ENCODE measurements around the gene THOC1. TPM values are rescaled to one million over a fixed set of nuclear protein-coding genes. Genes with fewer than 3 reads are reported as not detected.

Gene THOC1
- total RNA-seq, 5 donors from 2014 or later (not counting 1 experiment from before 2014, with no cell fraction given) = 50.7 to 88.5 (median 53.7) TPM

DNA sequence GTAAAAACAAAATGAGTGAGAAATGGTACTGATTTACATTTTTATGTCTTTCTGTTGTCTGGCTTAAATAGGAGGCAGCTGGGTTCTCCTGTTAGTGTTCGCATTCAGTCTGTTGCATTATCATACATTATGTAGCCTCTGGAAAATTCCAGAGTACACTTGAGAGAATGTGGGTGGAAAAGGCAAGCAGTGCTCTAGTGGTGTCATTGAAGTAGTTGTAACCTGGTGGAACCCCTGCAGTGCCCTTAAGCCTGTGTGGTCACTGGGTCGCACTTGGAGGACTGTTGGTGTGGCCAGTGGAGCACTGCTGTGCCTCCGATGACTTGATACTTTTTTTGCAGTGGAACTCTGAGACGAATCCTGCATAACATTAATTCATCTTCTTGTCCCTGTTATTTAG is 57.1 kb downstream of the THOC1 start:
- H3K36me3 ChIP-seq (ENCODE audit: control insufficient read depth in 2 of 2, extremely low read depth in 1 of 2, insufficient read depth in 1 of 2, low read length in 1 of 2) = peaks cover 4 to 70% of the 10 kb centered on the region in 2 donors
- H3K9me3 ChIP-seq = no peaks in the 10 kb centered on the region
- H3K27me3 Mint-ChIP-seq = no peaks in the 10 kb centered on the region
- peak overlapping the region in 1 of 2 donors; percentile 24 for H3K27ac Mint-ChIP-seq
- no peak for ATAC-seq (replicated peaks in 1 of 4)
- CTCF ChIA-PET = no interaction called here
- H3K4me1 ChIP-seq (ENCODE audit: control insufficient read depth in 1 of 2, extremely low read depth in 1 of 2, insufficient read depth in 2 of 2, low read length in 2 of 2) = no peaks in the 10 kb centered on the region
- no CpG with 5 or more reads among the region's 4 CpGs for WGBS (ENCODE audit: insufficient coverage)
- POLR2A ChIA-PET = no interaction called here
- H3K4me3 Mint-ChIP-seq = no peak overlapping the region
- no peak for DNase-seq
- H3K9me3 Mint-ChIP-seq = no peaks in the 10 kb centered on the region
- no peaks in the 10 kb centered on the region for H3K27me3 ChIP-seq (replicated peaks in 1 of 2; ENCODE audit: control insufficient read depth in 2 of 2, extremely low read depth in 1 of 2, insufficient read depth in 2 of 2, low read length in 1 of 2)
- H3K4me1 Mint-ChIP-seq = no peaks in the 10 kb centered on the region
- H3K27ac ChIP-seq (ENCODE audit: low read length) = no peak overlapping the region
- H3K4me3 ChIP-seq (ENCODE audit: control insufficient read depth in 1 of 2, extremely low read depth in 1 of 2, low read length in 1 of 2) = no peak overlapping the region
- H3K36me3 Mint-ChIP-seq = peaks cover 66% of the 10 kb centered on the region

DNA sequence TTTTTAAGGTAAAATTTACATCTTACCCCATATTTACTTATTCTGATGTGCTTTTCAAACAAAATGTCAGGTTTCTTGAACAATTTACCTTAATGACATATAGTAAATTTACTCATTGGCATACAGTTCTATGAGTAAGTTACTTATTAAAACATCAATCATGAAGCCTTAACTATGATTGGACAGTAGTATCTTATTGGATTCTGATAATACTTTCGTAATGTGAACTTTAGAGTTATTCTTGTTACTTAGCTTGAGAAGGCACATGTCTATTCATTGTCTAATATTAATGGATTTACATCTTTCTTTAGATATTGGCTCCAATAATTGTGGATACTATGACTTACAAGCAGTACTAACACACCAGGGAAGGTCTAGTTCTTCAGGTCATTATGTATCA is 57.8 kb downstream of the THOC1 start:
- no peak overlapping the region for H3K4me3 Mint-ChIP-seq
- H3K27me3 ChIP-seq (replicated peaks in 1 of 2; ENCODE audit: control insufficient read depth in 2 of 2, extremely low read depth in 1 of 2, insufficient read depth in 2 of 2, low read length in 1 of 2) = no peaks in the 10 kb centered on the region
- ATAC-seq (replicated peaks in 1 of 4) (no peak), DNase-seq (no peak)
- no peak overlapping the region for H3K4me3 ChIP-seq (ENCODE audit: control insufficient read depth in 1 of 2, extremely low read depth in 1 of 2, low read length in 1 of 2)
- no peaks in the 10 kb centered on the region for H3K9me3 ChIP-seq
- H3K9me3 Mint-ChIP-seq = no peaks in the 10 kb centered on the region
- peaks cover 8 to 70% of the 10 kb centered on the region in 2 donors for H3K36me3 ChIP-seq (ENCODE audit: control insufficient read depth in 2 of 2, extremely low read depth in 1 of 2, insufficient read depth in 1 of 2, low read length in 1 of 2)
- ChIA-PET CTCF (interaction anchor here in 1 of 2 donors (0.5 kb wide), 1 partner anchor 59 kb away, joined by 5 read pairs; no protein-coding TSS in a partner anchor), POLR2A (no interaction called here)
- H3K4me1 Mint-ChIP-seq = no peaks in the 10 kb centered on the region
- no peak overlapping the region for H3K27ac Mint-ChIP-seq
- no peaks in the 10 kb centered on the region for H3K4me1 ChIP-seq (ENCODE audit: control insufficient read depth in 1 of 2, extremely low read depth in 1 of 2, insufficient read depth in 2 of 2, low read length in 2 of 2)
- H3K27ac ChIP-seq (ENCODE audit: low read length) = no peak overlapping the region
- peaks cover 67% of the 10 kb centered on the region for H3K36me3 Mint-ChIP-seq
- H3K27me3 Mint-ChIP-seq = no peaks in the 10 kb centered on the region
- no CpG with 5 or more reads among the region's 1 CpG for WGBS (ENCODE audit: insufficient coverage)

DNA sequence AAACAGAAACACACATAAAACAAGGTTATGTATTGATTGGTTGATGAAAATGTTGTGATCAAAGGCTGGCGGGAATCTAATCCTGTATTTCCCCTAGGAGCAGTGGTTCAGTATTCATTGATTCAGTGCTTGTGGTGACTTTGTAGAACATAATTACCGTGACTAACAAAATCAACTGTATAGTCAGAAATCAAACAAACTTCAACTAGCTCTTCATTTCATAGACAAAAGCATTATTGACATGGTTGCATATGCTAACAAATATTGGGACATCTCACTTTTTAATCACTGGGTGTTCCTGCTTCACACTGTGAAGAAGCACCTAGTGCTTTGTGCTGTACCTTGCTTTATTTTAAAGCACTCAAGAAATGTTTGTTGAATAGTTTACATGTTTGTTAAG is 68.1 kb downstream of the THOC1 start:
- CTCF ChIA-PET = interaction anchor here (0.5 to 1.6 kb wide), 2 partner anchors 15 kb away, joined by 3 read pairs; no protein-coding TSS in a partner anchor
- Histone ChIP-seq H3K36me3 (ENCODE audit: control insufficient read depth in 2 of 2, extremely low read depth in 1 of 2, insufficient read depth in 1 of 2, low read length in 1 of 2) (peaks cover 13 to 75% of the 10 kb centered on the region in 2 donors), H3K9me3 (no peaks in the 10 kb centered on the region), H3K27me3 (replicated peaks in 1 of 2; ENCODE audit: control insufficient read depth in 2 of 2, extremely low read depth in 1 of 2, insufficient read depth in 2 of 2, low read length in 1 of 2) (no peaks in the 10 kb centered on the region), H3K27ac (ENCODE audit: low read length) (no peak overlapping the region), H3K4me1 (ENCODE audit: control insufficient read depth in 1 of 2, extremely low read depth in 1 of 2, insufficient read depth in 2 of 2, low read length in 2 of 2) (no peaks in the 10 kb centered on the region), H3K4me3 (ENCODE audit: control insufficient read depth in 1 of 2, extremely low read depth in 1 of 2, low read length in 1 of 2) (no peak overlapping the region)
- DNase-seq (no peak), ATAC-seq (replicated peaks in 1 of 4) (no peak)
- no peaks in the 10 kb centered on the region for H3K9me3 Mint-ChIP-seq
- no peaks in the 10 kb centered on the region for H3K27me3 Mint-ChIP-seq
- POLR2A ChIA-PET = no interaction called here
- H3K36me3 Mint-ChIP-seq = peaks cover 35% of the 10 kb centered on the region
- no CpG with 5 or more reads among the region's 2 CpGs for WGBS (ENCODE audit: insufficient coverage)
- no peak overlapping the region for H3K27ac Mint-ChIP-seq
- H3K4me1 Mint-ChIP-seq = peaks cover 0 to 7% (median 4%) of the 10 kb centered on the region in 3 donors
- no peak overlapping the region for H3K4me3 Mint-ChIP-seq

DNA sequence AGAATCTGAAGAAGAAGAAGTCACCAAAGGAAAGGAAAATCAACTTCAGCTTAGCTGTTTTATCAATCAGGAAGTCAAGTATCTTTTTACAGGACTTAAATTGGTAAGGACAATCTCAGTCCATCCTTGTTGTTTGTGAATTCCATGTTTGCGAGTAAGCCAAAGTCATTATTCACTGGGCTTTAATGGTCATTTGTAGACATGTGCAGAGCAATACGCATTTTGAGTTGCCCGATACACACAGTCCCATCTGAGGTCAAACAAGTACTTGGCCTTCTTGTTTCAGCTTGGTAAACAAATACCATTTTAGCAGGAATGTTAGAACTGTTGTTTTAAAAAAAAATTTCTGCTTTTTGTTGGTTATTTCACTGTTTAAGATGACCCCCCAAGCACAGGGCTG is 68.6 kb downstream of the THOC1 start:
- no peak overlapping the region for H3K27ac ChIP-seq (ENCODE audit: low read length)
- Mint-ChIP-seq H3K4me1 (peaks cover 0 to 5% (median 4%) of the 10 kb centered on the region in 3 donors), H3K4me3 (no peak overlapping the region), H3K9me3 (no peaks in the 10 kb centered on the region), H3K27ac (no peak overlapping the region), H3K36me3 (peaks cover 31% of the 10 kb centered on the region), H3K27me3 (no peaks in the 10 kb centered on the region)
- no peak overlapping the region for H3K4me3 ChIP-seq (ENCODE audit: control insufficient read depth in 1 of 2, extremely low read depth in 1 of 2, low read length in 1 of 2)
- H3K36me3 ChIP-seq (ENCODE audit: control insufficient read depth in 2 of 2, extremely low read depth in 1 of 2, insufficient read depth in 1 of 2, low read length in 1 of 2) = peaks cover 10 to 70% of the 10 kb centered on the region in 2 donors
- CTCF ChIA-PET = interaction anchor here (0.5 to 1.6 kb wide), 2 partner anchors 15 kb away, joined by 3 read pairs; no protein-coding TSS in a partner anchor
- DNase-seq (no peak), ATAC-seq (replicated peaks in 1 of 4) (no peak)
- POLR2A ChIA-PET = no interaction called here
- WGBS (ENCODE audit: insufficient coverage) = 97% methylated on average over 3 of the region's 3 CpGs
- no peaks in the 10 kb centered on the region for H3K4me1 ChIP-seq (ENCODE audit: control insufficient read depth in 1 of 2, extremely low read depth in 1 of 2, insufficient read depth in 2 of 2, low read length in 2 of 2)
- no peaks in the 10 kb centered on the region for H3K27me3 ChIP-seq (replicated peaks in 1 of 2; ENCODE audit: control insufficient read depth in 2 of 2, extremely low read depth in 1 of 2, insufficient read depth in 2 of 2, low read length in 1 of 2)
- H3K9me3 ChIP-seq = no peaks in the 10 kb centered on the region

DNA sequence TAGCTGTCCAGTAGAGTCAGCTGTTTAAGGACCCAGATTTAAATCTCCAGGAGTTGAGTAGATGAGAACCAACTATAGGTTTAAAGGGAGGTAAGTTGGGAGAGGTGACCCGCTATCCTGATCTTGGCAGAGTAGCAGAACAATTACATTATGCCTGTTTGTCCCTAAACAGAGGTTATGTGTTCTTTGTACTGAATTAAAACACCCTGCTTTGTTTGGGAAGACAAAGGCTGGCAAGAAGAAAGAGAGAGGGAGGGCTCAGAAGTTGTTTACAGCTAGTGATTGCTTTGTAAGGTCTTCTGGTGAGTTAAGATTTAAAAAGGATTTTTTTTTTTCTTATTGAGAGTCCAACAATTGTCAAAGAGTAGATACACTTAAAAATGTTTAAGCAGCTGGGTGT is 72.2 kb downstream of the THOC1 start:
- no peak overlapping the region for H3K27ac ChIP-seq (ENCODE audit: low read length)
- POLR2A ChIA-PET = interaction anchor here in 1 of 2 donors (0.7 kb wide), 1 partner anchor 19 kb away, joined by 3 read pairs; no protein-coding TSS in a partner anchor
- Mint-ChIP-seq H3K4me3 (no peak overlapping the region), H3K27ac (peak overlapping the region in 1 of 2 donors; percentile 22), H3K4me1 (peaks cover 8 to 18% (median 13%) of the 10 kb centered on the region in 3 donors), H3K36me3 (peaks cover 30% of the 10 kb centered on the region), H3K27me3 (no peaks in the 10 kb centered on the region), H3K9me3 (no peaks in the 10 kb centered on the region)
- H3K4me1 ChIP-seq (ENCODE audit: control insufficient read depth in 1 of 2, extremely low read depth in 1 of 2, insufficient read depth in 2 of 2, low read length in 2 of 2) = no peaks in the 10 kb centered on the region
- no peaks in the 10 kb centered on the region for H3K9me3 ChIP-seq
- CTCF ChIA-PET = no interaction called here
- no peak overlapping the region for H3K4me3 ChIP-seq (ENCODE audit: control insufficient read depth in 1 of 2, extremely low read depth in 1 of 2, low read length in 1 of 2)
- no CpG with 5 or more reads among the region's 1 CpG for WGBS (ENCODE audit: insufficient coverage)
- DNase-seq (no peak), ATAC-seq (replicated peaks in 1 of 4) (no peak)
- H3K36me3 ChIP-seq (ENCODE audit: control insufficient read depth in 2 of 2, extremely low read depth in 1 of 2, insufficient read depth in 1 of 2, low read length in 1 of 2) = peaks cover 3 to 44% of the 10 kb centered on the region in 2 donors
- no peaks in the 10 kb centered on the region for H3K27me3 ChIP-seq (replicated peaks in 1 of 2; ENCODE audit: control insufficient read depth in 2 of 2, extremely low read depth in 1 of 2, insufficient read depth in 2 of 2, low read length in 1 of 2)

DNA sequence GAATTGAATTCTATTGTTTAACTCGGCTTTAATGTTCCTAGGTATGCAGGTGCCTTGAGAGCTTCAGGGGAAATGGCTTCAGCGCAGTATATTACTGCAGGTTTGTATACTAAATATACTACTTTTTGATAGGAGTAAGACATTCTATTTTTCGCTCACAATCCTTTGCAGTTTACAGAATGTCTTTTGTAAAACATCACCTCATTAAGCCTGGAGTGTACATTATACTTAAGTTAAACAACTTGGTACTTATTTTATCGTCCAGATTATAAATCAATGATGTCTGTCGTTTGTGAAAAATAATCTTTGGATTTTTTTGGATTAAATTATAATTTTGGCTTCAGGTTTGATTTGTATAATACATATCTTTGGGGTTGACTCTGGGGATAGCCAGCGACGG is 75.0 kb downstream of the THOC1 start:
- H3K36me3 ChIP-seq (ENCODE audit: control insufficient read depth in 2 of 2, extremely low read depth in 1 of 2, insufficient read depth in 1 of 2, low read length in 1 of 2) = peaks cover 3 to 19% of the 10 kb centered on the region in 2 donors

More for the DNA sequence above, 75.0 kb downstream of the THOC1 start:
- WGBS (ENCODE audit: insufficient coverage) = no CpG with 5 or more reads among the region's 7 CpGs
- ChIA-PET CTCF (no interaction called here), POLR2A (no interaction called here)
- ATAC-seq (replicated peaks in 1 of 4) (no peak), DNase-seq (no peak)
- no peaks in the 10 kb centered on the region for H3K9me3 Mint-ChIP-seq
- H3K27me3 ChIP-seq (replicated peaks in 1 of 2; ENCODE audit: control insufficient read depth in 2 of 2, extremely low read depth in 1 of 2, insufficient read depth in 2 of 2, low read length in 1 of 2) = no peaks in the 10 kb centered on the region
- H3K27ac ChIP-seq (ENCODE audit: low read length) = no peak overlapping the region
- H3K27ac Mint-ChIP-seq = no peak overlapping the region
- no peak overlapping the region for H3K4me3 ChIP-seq (ENCODE audit: control insufficient read depth in 1 of 2, extremely low read depth in 1 of 2, low read length in 1 of 2)
- H3K4me1 Mint-ChIP-seq = peaks cover 24 to 31% (median 30%) of the 10 kb centered on the region in 3 donors
- no peaks in the 10 kb centered on the region for H3K9me3 ChIP-seq
- no peaks in the 10 kb centered on the region for H3K4me1 ChIP-seq (ENCODE audit: control insufficient read depth in 1 of 2, extremely low read depth in 1 of 2, insufficient read depth in 2 of 2, low read length in 2 of 2)
- no peak overlapping the region for H3K4me3 Mint-ChIP-seq
- no peaks in the 10 kb centered on the region for H3K27me3 Mint-ChIP-seq
- H3K36me3 Mint-ChIP-seq = peaks cover 32% of the 10 kb centered on the region
